Peyer's patch (tissue), 4 donors: ENCODE results near the gene ALDOB.

ENCODE experiments used
- CTCF ChIP-seq, 6 experiments: fragments of 450-650 bp in 4 of 6; fragments of 200-600 bp in 2 of 6; sonication (generic) in 1 of 6; IDR thresholded peaks; one replicate each; pipeline ENCODE4 v1.5.1; 2017 to 2019; ENCODE audit warnings: antibody characterized with exemption in 6 of 6, mild to moderate bottlenecking in 3 of 6, moderate library complexity in 1 of 6
- POLR2A ChIP-seq, 2 donors: fragments of 450-650 bp; IDR thresholded peaks; one replicate each; pipeline ENCODE4 v1.5.1; 2017; ENCODE audit warnings: antibody characterized with exemption in 2 of 2, mild to moderate bottlenecking in 2 of 2, moderate library complexity in 2 of 2

GRCh38 chr9:101393135-101393534 lies 42.4 kb downstream of the ALDOB start:
- no peak for TF ChIP-seq CTCF (IDR thresholded peaks at IDR 0.05)
- TF ChIP-seq POLR2A (IDR thresholded peaks at IDR 0.05), result no peak
